PC-9 (cell line): ENCODE results near the gene APOB.

Source experiments
- CTCF ChIP-seq: fragments of 200-600 bp; sonication (generic); conservative IDR thresholded peaks from 2 replicates; pipeline ENCODE4 v1.6.1; 2017; ENCODE audit warnings: mixed run types, antibody characterized with exemption, mild to moderate bottlenecking, moderate library complexity
- EZH2 ChIP-seq: fragments of 200-600 bp; sonication (generic); IDR thresholded peaks from 2 replicates; pipeline ENCODE4 v1.8.0; 2017; ENCODE audit warnings: antibody characterized with exemption, low read depth

- TF ChIP-seq CTCF (no peak), EZH2 (no peak)
Observed at GRCh38 chr2:21043744-21044532, at the start of gene APOB.
